Measurements from ENCODE around the gene UNC5C.

- TF ChIP-seq CTCF (IDR thresholded peaks at IDR 0.05), result no peak
- TF ChIP-seq POLR2A (IDR thresholded peaks at IDR 0.05), result no peak
These were observed 2.9 kb upstream of the UNC5C start for GRCh38 chr4:95551653-95552052.

All from uterus (tissue), 2 donors.